ENCODE results near the gene CLECL1. TPM values are rescaled to one million over a fixed set of nuclear protein-coding genes. Genes with fewer than 3 reads are reported as not detected.
"Not testable (repeated sequence)": the region's sequence is repeated elsewhere in the genome, so short reads cannot be mapped to it uniquely, and the experiment has no call there.

Gene CLECL1
- total RNA-seq, 4 donors from 2014 or later = 0.83 TPM; not detected in 3

GRCh38 chr12:9749640-9750039, 16.7 kb upstream of the CLECL1 start:
- Histone ChIP-seq H3K36me3 (no peaks in the 10 kb centered on the region), H3K9me3 (no peaks in the 10 kb centered on the region), H3K4me1 (peaks cover 0 to 8% (median 1%) of the 10 kb centered on the region in 4 donors), H3K27me3 (peaks cover 0 to 4% (median 0%) of the 10 kb centered on the region in 4 donors), H3K27ac (replicated peaks in 1 of 4) (no peak overlapping the region), H3K4me3 (no peak overlapping the region)
- no peak for TF ChIP-seq EP300 (IDR thresholded peaks at IDR 0.05)
- TF ChIP-seq CTCF (IDR thresholded peaks at IDR 0.05) = no peak
- TF ChIP-seq POLR2A (IDR thresholded peaks at IDR 0.05; ENCODE audit: low read depth) = no peak
- intact Hi-C loops (cut with DNase I) = loop anchor here (5.0 kb wide), 2 partner anchors 178 to 393 kb away; no protein-coding TSS in a partner anchor
- 50% methylated on average over 1 of the region's 1 CpG for WGBS
- no peak for DNase-seq (ENCODE audit: extremely low spot score)

- H3K36me3 ChIP-seq = no peaks in the 10 kb centered on the region
- H3K9me3 ChIP-seq = no peaks in the 10 kb centered on the region
- no peak for TF ChIP-seq POLR2AphosphoS5 (IDR thresholded peaks at IDR 0.05)
- TF ChIP-seq EP300 (IDR thresholded peaks at IDR 0.05) = no peak
- TF ChIP-seq POLR2A (IDR thresholded peaks at IDR 0.05; ENCODE audit: low read depth) = no peak
- no peak for TF ChIP-seq CTCF (IDR thresholded peaks at IDR 0.05)
- H3K4me1 ChIP-seq = peaks cover 0 to 6% (median 2%) of the 10 kb centered on the region in 4 donors
- no peak overlapping the region for H3K4me3 ChIP-seq
- DNase-seq (ENCODE audit: extremely low spot score) = no peak
- 79% methylated on average over 3 of the region's 3 CpGs for WGBS
- intact Hi-C loops (cut with DNase I) = loop anchor here (5.0 kb wide), 1 partner anchor 182 kb away; no protein-coding TSS in a partner anchor
- peaks cover 0 to 10% (median 0%) of the 10 kb centered on the region in 4 donors for H3K27me3 ChIP-seq
- H3K27ac ChIP-seq (replicated peaks in 1 of 4) = no peak overlapping the region
Measured at GRCh38 chr12:9745199-9745598, 12.3 kb upstream of the CLECL1 start.

- Histone ChIP-seq H3K4me1 (peaks cover 0 to 12% (median 5%) of the 10 kb centered on the region in 4 donors), H3K27ac (replicated peaks in 1 of 4) (no peak overlapping the region), H3K4me3 (no peak overlapping the region), H3K27me3 (peaks cover 0 to 6% (median 0%) of the 10 kb centered on the region in 4 donors), H3K9me3 (no peaks in the 10 kb centered on the region), H3K36me3 (no peaks in the 10 kb centered on the region)
- 68% methylated on average over 5 of the region's 5 CpGs for WGBS
- TF ChIP-seq POLR2AphosphoS5 (IDR thresholded peaks at IDR 0.05) (no peak), POLR2A (IDR thresholded peaks at IDR 0.05; ENCODE audit: low read depth) (no peak), EP300 (IDR thresholded peaks at IDR 0.05) (no peak), CTCF (IDR thresholded peaks at IDR 0.05) (no peak)
- no peak for DNase-seq (ENCODE audit: extremely low spot score)
- intact Hi-C loops (cut with DNase I) = no loop called here
Measured at GRCh38 chr12:9742661-9743060, 9.8 kb upstream of the CLECL1 start.

GRCh38 chr12:9741726-9742125, 8.8 kb upstream of the CLECL1 start:
- Histone ChIP-seq H3K27ac (replicated peaks in 1 of 4) (no peak overlapping the region), H3K27me3 (peaks cover 0 to 6% (median 0%) of the 10 kb centered on the region in 4 donors), H3K4me1 (peaks cover 0 to 12% (median 6%) of the 10 kb centered on the region in 4 donors), H3K4me3 (no peak overlapping the region), H3K9me3 (no peaks in the 10 kb centered on the region), H3K36me3 (no peaks in the 10 kb centered on the region)
- DNase-seq (ENCODE audit: extremely low spot score) = no peak
- intact Hi-C loops (cut with DNase I) = no loop called here
- TF ChIP-seq POLR2AphosphoS5 (IDR thresholded peaks at IDR 0.05) = no peak
- WGBS = 72% methylated on average over 4 of the region's 4 CpGs

GRCh38 chr12:9740106-9740750, 7.3 kb upstream of the CLECL1 start:
- Histone ChIP-seq H3K36me3 (no peaks in the 10 kb centered on the region), H3K27me3 (peaks cover 0 to 6% (median 0%) of the 10 kb centered on the region in 4 donors), H3K9me3 (no peaks in the 10 kb centered on the region), H3K4me1 (peaks cover 0 to 12% (median 8%) of the 10 kb centered on the region in 4 donors), H3K27ac (replicated peaks in 1 of 4) (peak overlapping the region in 1 of 4 donors; percentile 55), H3K4me3 (peak overlapping the region; percentile 40 to 55 (median 48))
- intact Hi-C loops (cut with DNase I) = no loop called here
- 84% methylated on average over 7 of the region's 7 CpGs for WGBS
- no peak for TF ChIP-seq POLR2AphosphoS5 (IDR thresholded peaks at IDR 0.05)
- no peak for TF ChIP-seq CTCF (IDR thresholded peaks at IDR 0.05)
- TF ChIP-seq EP300 (IDR thresholded peaks at IDR 0.05) = no peak
- no peak for TF ChIP-seq POLR2A (IDR thresholded peaks at IDR 0.05; ENCODE audit: low read depth)
- DNase-seq (ENCODE audit: extremely low spot score) = no peak

GRCh38 chr12:9739404-9740105, 6.7 kb upstream of the CLECL1 start:
- intact Hi-C loops (cut with DNase I); DNase-seq (ENCODE audit: extremely low spot score); H3K27me3 ChIP-seq; H3K9me3 ChIP-seq; H3K36me3 ChIP-seq: not testable (repeated sequence)
- peak overlapping the region; percentile 40 to 55 (median 48) for H3K4me3 ChIP-seq
- H3K27ac ChIP-seq (replicated peaks in 1 of 4) = peak overlapping the region in 1 of 4 donors; percentile 55
- 60% methylated on average over 29 of the region's 54 CpGs for WGBS
- peaks cover 0 to 12% (median 8%) of the 10 kb centered on the region in 4 donors for H3K4me1 ChIP-seq

- intact Hi-C loops (cut with DNase I); H3K4me3 ChIP-seq; H3K9me3 ChIP-seq; H3K27ac ChIP-seq (replicated peaks in 1 of 4); H3K36me3 ChIP-seq; H3K27me3 ChIP-seq; DNase-seq (ENCODE audit: extremely low spot score): not testable (repeated sequence)
- H3K4me1 ChIP-seq = peaks cover 0 to 12% (median 8%) of the 10 kb centered on the region in 4 donors
- WGBS = 93% methylated on average over 12 of the region's 14 CpGs
Measured at GRCh38 chr12:9738905-9739304, 6.0 kb upstream of the CLECL1 start.
